ENCODE results near the gene PKN3.

- TF ChIP-seq CTCF (IDR thresholded peaks at IDR 0.05): no peak
- TF ChIP-seq ZFX (IDR thresholded peaks at IDR 0.05; ENCODE audit: borderline replicate concordance): no peak
Observed at GRCh38 chr9:128714586-128715435, 12.5 kb downstream of the PKN3 start.
